ENCODE data around the gene HUNK. TPM values are rescaled to one million over a fixed set of nuclear protein-coding genes. Genes with fewer than 3 reads are reported as not detected.

The HUNK gene
- 22.5 and 27.2 TPM in 2 replicates for polyA plus RNA-seq

DNA sequence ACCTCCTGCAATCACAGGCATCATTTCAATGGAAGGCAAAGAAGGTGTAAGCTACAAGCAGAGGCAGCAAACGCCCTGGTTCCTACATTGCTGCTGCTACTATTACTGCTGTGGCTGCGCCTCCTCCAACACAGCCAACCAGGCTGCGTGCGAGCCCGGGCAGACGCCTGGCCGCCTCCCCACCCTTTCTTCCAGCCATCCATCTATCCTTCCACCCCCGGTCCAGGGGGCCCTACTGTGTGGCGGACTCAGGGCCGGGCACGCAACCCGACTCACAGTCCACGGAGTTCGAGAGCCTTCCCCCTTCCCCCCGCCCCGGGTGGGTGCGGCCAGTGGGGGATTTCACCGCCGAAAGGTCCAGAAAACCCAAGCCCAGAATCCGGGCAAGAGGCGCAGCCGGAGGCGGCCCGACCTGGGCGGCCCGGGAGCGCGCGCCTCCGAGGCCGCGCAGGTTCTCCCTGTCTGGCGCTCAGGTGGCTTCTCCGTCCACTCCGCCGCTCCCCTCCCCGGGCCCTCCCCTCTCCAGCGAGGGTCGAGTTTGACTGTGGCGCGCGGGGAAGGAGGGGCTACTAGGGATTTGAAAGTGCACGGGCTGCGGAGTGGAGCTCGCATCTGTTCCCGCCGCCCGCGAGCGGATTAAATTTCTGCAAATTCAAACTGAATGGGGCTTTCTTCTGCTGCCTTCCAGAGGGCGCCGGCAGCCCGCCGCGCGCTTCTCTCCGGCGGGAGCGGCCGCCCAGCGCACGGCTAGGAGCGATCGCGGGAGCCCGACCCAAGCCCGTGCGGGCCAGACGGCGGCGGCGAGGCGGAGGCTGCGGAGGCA, at the start of gene HUNK:
HUNK (plus strand) TSS at position 569 of the 823 bp plus-strand sequence. CDS start 655 bp downstream, outside the sequence.

Other genes starting within 250 kb of the HUNK start
- gene SOD1, start 213.3 kb upstream of the HUNK start, polyA plus RNA-seq, result 3,138 and 3,475 TPM in 2 replicates
- gene SCAF4, start 140.9 kb upstream of the HUNK start, polyA plus RNA-seq, result 4.7 and 4.9 TPM in 2 replicates